ENCODE results near the gene WWOX.

- TF ChIP-seq RARB (CRISPR knock-in tag; IDR thresholded peaks at IDR 0.05) (no peak), PATZ1 (CRISPR knock-in tag; IDR thresholded peaks at IDR 0.05; ENCODE audit: borderline replicate concordance) (no peak), ZFP30 (CRISPR knock-in tag; IDR thresholded peaks at IDR 0.05) (no peak), OSR1 (CRISPR knock-in tag; IDR thresholded peaks at IDR 0.05) (no peak), CREB5 (CRISPR knock-in tag; IDR thresholded peaks at IDR 0.05; ENCODE audit: low read depth) (no peak), ZNF8 (CRISPR knock-in tag; IDR thresholded peaks at IDR 0.05) (no peak)
Measured at GRCh38 chr16:79097771-79098170, 998.3 kb downstream of the WWOX start.

Measured in SK-N-SH treated with all-trans-retinoic acid at 6 μM for 48 hours (cell line).